Spleen (tissue), 7 donors: ENCODE results near the gene CNTNAP2.
"Not testable (repeated sequence)": the region's sequence is repeated elsewhere in the genome, so short reads cannot be mapped to it uniquely, and the experiment has no call there.

Experiments
- POLR2A ChIP-seq, 3 donors: fragments of 450-650 bp; IDR thresholded peaks; one replicate each; pipeline ENCODE4 v1.5.1; 2017; ENCODE audit warnings: antibody characterized with exemption in 3 of 3, mild to moderate bottlenecking in 1 of 3
- POLR2AphosphoS5 ChIP-seq, 3 donors: sonication (generic); formaldehyde crosslinking; IDR thresholded peaks; one replicate each; pipeline ENCODE4 v1.5.1; 2017; ENCODE audit warnings: antibody characterized with exemption in 3 of 3
- TF ChIP-seq, protein P1 (sequence below), 11 experiments: fragments of 200-600 bp in 7 of 11; fragments of 450-650 bp in 4 of 11; sonication (generic) in 4 of 11; IDR thresholded peaks in 8 of 11; conservative IDR thresholded peaks in 3 of 11; 1 replicate in 7 of 11; 2 replicates in 4 of 11; pipeline versions ENCODE4 v1.4.0 to v1.8.0; 2016 to 2021; ENCODE audit warnings: antibody characterized with exemption in 11 of 11, inconsistent platforms in 4 of 11, mild to moderate bottlenecking in 1 of 11
- donor health status: DM: no; HTN: no; CAD: no; lungs with moderate emphysema.
- donor health status: DM: no; HTN: no; CAD: no.
- donor health status: DM: no; HTN: no; CAD: no.

GRCh38 chr7:146248744-146249143, 132.1 kb downstream of the CNTNAP2 start:
- TF ChIP-seq, protein P1, sequence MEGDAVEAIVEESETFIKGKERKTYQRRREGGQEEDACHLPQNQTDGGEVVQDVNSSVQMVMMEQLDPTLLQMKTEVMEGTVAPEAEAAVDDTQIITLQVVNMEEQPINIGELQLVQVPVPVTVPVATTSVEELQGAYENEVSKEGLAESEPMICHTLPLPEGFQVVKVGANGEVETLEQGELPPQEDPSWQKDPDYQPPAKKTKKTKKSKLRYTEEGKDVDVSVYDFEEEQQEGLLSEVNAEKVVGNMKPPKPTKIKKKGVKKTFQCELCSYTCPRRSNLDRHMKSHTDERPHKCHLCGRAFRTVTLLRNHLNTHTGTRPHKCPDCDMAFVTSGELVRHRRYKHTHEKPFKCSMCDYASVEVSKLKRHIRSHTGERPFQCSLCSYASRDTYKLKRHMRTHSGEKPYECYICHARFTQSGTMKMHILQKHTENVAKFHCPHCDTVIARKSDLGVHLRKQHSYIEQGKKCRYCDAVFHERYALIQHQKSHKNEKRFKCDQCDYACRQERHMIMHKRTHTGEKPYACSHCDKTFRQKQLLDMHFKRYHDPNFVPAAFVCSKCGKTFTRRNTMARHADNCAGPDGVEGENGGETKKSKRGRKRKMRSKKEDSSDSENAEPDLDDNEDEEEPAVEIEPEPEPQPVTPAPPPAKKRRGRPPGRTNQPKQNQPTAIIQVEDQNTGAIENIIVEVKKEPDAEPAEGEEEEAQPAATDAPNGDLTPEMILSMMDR (IDR thresholded peaks at IDR 0.05 in 8 of 11, conservative IDR thresholded peaks at IDR 0.05 in 3 of 11), result not testable (repeated sequence)
- not testable (repeated sequence) for TF ChIP-seq POLR2A, POLR2AphosphoS5 (IDR thresholded peaks at IDR 0.05)
